ENCODE measurements around the gene ADAM12.

Gene ADAM12

DNA sequence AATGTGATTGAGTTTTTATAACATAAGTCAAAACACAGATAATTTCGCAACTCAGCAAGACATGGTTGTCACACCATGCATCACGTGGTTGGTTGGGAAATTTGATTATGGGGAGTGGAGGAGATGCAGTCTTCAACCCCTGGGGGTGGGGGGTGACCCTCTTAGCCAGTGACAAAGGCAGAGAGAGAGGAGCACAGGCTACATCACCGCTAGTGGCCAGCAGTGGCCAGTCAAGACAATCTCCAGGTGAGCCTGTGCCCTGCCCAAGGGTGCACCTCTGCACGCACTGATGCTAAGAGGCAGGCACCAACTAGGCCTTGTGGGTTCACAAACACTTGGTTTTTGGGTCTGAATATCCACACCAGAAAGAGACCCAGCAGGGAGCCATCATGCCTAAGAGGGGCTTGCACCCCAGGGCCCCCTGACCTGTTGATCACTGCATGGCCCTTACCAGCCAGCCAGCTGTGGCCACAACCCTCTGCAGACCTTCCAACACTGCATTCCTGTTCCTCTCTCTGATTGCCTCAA lies 247.5 kb downstream of the ADAM12 start:
- DNase-seq (ENCODE audit: low read depth in 2 of 2) = no peak

DNA sequence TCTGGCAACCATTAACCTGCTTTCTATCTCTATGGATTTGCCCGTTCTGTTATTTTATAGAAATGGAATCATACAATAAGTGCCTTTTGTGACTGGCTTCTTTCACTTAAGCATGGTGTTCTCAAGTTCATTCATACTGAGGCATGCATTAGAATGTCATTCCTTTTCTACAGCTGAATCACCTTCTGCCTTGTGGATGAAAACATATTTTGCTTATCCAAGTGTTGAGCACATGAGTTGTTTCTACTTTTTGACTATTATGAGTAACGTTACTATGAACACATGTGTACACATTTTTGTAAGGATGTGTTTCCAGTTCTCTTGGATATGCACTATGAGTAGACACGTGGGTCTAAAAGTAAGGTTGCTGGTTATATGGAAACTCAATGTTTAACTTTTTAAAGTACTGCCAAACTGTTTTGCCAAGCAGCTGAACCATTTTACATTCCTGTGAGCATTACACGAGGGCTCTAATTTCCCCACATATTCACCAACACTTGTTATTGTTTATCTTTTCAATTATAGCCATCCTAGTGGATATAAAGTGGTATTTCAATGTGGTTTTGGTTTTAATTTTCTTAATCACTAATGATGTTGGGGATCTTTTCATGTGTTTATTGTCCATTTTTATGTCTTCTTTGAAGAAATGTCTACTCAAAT lies 250.6 kb downstream of the ADAM12 start:
- DNase-seq (ENCODE audit: low read depth in 2 of 2) = no peak

DNA sequence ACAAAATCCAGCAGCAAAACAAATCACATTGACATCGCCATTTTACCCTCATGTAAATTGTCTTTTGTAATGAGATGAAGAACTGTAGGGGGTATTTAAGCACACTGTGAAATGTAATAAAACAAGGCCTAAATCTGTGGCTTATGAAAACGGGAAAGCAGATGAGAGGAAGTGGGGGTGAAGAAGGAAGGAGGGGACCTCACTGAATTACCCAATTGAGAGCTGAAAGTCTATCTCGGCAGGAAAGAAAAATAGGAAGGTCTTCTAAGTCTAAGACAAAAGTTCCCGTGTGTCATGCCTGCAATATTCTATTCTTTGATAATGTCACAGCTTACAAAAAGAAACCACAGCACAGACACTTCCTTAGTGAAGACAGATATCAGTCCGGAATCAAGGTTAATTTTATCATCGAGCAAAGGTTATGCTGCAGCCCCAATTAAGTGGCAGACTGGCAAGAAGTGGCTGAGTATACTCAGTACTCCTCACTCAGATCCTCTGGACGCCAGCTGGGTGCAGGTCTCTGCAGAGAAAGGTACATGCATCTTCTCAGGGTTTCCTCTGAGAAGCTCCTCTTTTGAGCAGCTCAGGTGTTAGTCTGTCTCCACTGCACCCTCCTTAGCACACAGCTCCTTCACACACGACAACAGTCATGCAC lies 252.2 kb downstream of the ADAM12 start:
- no peak for DNase-seq (ENCODE audit: low read depth in 2 of 2)

DNA sequence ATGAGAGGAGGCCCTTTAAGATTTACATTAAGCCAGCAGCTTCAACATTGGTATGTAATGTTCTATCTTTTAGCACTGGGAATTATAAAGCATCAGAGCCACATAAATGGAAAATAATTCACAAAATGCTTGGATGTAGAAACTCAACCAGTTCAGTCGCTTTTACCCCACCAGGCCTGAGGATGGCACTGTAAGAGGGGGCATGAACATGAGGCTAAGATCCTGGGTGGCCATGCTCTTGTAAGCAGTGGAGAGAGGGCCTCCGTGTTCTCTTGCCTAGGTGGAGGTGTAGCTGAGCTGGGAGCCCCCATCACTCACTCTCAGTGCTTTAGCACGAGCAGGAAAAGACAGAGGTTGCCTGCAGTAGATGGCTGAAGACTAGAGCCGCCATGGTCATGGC lies 253.1 kb downstream of the ADAM12 start:
- no peak for DNase-seq (ENCODE audit: low read depth in 2 of 2)

DNA sequence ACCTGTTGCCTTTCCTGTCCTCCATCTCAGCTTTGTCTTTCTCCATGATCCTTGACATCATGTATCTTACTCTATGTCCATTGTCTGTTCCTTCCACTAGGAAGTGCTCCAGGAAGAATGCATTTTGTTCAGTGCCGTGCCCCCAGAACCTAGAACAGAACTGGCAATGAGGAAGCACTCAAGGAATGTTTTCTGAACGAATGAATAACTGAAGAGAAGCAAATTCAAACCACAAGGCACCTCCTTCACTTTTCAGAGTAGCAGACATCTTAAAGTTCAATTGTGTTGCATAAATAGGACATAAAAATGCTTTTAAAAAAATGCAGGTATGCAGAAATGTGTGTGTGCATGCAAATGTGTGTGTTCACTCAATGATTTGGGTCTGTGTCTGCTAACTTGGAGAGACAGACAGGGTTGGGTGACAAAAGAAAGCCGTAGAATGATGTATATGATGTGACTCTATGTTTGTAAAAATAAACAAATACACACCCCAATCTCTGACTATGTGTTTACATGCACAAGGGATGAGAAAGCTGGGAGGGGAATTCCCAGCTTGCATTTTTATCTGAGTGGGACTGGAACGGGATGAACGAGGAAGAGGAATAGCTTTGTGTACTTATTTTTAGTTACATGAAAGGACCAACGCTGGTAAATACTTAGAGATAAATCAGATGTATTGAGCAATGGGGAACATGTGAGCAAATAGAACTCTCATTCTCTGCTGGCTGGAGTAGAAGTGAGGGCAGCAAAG lies 254.2 kb downstream of the ADAM12 start:
- no peak for DNase-seq (ENCODE audit: low read depth in 2 of 2)

DNA sequence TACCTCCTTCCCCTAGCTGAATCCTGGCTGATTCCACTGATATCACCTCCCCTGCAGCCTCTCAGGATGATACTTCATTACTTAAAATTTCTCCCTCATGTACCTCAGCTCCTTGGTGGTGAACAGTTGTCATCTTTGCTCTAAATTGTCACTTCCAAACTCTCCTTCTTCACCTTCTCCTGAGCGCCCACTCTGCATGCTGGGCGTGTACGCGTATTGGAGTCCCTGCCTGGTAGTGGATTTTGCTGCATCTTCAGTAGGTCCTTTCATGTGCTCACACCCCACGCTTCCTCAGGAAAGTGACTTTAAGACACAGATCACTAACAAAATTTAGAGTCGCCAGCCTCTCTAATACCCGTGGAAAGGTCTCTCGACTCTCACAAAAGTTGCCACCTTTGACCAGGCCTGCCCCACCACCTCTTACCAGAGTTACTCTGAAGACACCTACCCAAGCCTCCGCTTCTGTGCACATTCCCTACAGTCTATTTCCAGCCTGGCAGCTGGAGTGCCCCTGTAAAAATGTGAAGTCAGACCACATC lies 255.1 kb downstream of the ADAM12 start:
- no peak for DNase-seq (ENCODE audit: low read depth in 2 of 2)

DNA sequence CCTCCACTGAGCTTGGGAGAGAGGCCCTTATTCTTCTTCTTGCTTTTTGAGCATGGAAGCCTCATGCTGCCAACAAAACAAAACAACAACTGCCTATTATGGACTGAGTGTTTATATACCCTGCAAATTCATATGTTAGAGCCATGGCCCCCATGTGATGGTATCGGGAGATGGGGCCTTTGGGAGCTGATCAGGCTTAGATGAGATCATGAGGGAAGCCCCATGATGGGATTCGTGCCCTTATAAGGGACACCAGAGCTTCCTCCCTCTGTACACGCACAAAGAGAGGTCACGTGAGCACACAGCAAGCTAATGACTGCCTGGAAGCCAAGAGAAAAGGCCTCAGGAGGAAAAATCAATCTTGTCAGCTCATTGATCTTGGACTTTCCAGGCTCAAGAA lies 256.9 kb downstream of the ADAM12 start:
- DNase-seq (ENCODE audit: low read depth in 2 of 2) = no peak

DNA sequence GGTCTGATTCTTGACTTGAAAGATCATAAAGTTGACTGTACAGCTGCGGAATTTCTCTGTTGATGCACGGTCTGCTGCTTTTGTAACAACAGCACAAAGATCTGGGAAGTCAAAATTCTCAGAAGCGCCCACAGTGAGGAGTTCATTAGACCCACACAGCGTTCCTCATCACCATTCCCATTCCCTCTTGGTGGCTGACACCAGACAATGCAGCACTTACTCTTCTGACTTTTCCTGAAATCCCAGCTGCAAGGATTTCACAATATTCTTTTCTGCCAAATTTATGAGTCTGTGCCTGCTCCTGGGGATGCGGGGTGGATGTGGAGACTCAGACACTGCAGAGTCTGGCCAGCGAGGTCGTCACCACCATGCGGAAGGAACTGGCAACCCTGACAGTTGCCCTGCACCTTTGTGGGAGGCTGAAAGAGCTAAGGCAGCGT lies 258.0 kb downstream of the ADAM12 start:
- DNase-seq (ENCODE audit: low read depth in 2 of 2) = no peak

DNA sequence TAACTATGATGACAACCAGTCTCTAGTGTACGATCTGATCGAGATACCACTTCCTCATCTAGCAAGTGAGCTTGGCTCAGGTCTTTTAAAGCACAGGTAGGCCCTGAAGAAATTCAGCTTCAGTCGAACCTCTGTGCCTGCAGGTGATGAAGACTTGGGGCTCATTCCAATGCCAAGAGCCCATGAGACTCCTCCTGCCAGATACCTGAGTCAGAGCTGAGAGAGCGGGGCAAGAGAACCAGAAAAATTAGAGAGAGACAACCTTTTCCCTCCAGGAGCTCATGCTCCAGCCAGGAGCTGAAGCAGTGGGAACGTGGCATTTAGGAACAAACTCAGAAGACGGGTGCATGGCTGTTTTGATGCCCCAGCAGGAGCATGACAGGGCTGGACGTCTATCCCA lies 259.3 kb downstream of the ADAM12 start:
- DNase-seq (ENCODE audit: low read depth in 2 of 2) = no peak

DNA sequence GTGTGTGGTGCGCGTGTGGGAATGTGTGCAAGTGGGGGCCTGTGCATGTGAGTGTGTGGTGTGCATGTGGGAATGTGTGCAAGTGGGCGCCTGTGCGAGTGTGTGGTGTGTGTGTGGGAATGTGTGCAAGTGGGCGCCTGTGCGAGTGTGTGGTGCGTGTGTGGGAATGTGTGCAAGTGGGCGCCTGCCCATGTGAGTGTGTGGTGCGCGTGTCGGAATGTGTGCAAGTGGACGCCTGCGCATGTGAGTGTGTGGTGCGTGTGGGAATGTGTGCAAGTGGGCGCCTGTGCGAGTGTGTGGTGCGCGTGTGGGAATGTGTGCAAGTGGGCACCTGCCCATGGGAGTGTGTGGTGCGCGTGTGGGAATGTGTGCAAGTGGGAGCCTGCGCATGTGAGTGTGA lies 259.7 kb downstream of the ADAM12 start:
- DNase-seq (ENCODE audit: low read depth in 2 of 2) = no peak

DNA sequence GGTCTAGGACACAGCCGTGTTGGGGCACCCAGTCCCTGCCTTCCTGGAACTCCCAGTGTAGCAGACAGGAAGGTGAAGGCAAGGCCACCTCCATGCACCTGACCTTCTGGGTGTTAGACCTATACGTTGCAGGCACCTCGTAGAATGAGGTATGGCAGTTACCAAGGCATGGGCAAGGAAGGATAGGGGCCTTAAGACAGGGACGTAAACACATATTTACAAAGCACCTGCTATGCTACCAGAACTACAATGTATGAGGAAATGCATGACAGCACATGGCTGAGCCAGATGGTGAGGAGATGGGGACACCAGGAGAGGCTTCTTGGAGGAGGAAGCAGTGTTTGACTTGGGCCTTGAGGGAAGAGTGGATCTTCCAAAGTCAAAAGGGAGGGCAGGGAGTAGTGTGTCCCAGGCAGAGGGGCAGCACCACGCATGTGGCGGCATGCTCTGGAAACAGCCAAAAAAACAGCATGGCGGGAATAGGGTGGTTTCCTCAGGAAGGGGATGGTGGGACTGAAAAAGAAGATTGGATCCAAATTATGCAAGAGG lies 260.7 kb downstream of the ADAM12 start:
- no peak for DNase-seq (ENCODE audit: low read depth in 2 of 2)

DNA sequence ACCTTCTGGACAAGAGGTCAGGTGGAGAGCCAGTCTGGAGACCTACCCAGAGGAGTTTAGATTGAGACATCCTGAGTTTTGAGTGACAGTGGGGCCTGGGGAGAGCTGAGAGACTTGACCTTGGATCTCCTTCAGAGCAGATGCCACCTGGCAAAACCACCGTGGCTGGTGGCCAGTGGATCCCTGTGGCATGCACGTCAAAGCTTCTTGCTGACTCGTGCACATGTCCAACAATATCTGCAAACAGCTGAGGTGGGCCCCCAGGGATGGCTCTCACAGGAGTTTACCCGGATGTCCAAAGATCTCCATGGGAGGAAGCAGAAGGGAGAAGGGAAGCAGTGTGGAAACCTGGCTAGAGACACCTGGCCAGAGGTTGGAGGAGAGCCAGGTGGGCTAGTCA lies 261.4 kb downstream of the ADAM12 start:
- DNase-seq (ENCODE audit: low read depth in 2 of 2) = no peak

DNA sequence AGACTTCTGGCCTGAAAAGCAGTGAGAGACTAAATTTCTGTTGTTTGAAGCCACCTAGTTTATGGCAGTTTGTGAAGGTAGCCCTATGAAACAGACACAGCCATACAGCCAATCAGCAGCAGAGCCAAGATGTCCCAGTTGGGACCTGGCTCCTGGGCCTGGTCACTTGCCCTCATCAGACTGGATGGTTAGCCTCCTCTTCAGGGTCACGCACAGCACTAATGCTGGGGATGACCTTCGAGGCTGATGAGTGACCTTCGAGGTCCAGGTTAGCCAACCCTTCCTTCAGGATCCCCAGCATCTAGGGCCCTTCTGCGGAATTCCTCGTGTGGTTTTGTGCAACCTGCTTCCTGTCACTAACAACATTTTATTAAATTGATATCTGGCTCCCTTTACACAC lies 262.3 kb downstream of the ADAM12 start:
- no peak for DNase-seq (ENCODE audit: low read depth in 2 of 2)

DNA sequence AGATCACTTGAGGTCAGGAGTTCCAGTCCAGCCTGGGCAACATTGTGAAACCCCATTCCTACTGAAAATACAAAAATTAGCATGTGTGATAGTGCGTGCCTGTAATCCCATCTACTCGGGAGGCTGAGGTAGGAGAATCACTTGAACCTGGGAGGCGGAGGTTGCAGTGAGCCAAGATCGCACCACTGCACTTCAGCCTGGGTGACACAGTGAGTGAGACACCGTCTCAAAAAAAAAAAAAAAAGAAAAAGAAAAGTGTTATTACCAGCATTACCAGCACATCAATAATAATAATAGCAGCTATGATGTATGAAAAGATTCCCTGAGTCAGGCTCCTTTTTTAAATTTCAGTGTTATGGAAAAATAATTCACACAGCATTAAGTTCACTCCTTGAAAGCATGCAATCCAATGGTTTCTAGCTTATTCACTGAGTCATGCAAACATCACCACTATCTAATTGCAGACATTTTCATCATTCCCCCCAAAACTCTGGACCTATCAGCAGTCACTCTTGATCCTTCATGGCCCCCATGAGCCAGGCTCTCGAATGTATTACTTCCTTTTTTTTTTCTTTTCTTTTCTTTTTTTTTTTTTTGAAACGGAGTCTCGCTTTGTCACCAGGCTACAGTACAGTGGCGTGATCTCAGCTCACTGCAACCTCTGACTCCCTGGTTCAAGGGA lies 263.5 kb downstream of the ADAM12 start:
- DNase-seq (ENCODE audit: low read depth in 2 of 2) = no peak

DNA sequence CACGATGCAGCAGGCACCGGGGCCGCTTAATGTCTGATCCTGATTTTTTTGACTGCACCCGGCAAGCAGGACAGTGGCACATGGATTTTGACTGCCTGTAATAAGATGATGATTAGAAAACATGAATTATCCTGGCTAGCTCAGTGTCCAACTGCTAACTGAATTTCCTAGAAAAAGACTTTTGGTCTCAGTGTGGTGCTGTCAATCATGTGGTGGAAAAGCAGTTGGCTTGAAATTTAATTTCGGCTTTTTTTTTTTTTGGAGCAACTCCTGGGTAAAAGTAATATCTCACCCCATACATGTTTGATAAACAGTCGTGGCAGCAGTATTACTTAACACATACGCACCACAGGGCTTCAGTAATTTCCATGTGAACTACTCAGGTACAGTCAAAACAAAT lies 264.2 kb downstream of the ADAM12 start:
- no peak for DNase-seq (ENCODE audit: low read depth in 2 of 2)

DNA sequence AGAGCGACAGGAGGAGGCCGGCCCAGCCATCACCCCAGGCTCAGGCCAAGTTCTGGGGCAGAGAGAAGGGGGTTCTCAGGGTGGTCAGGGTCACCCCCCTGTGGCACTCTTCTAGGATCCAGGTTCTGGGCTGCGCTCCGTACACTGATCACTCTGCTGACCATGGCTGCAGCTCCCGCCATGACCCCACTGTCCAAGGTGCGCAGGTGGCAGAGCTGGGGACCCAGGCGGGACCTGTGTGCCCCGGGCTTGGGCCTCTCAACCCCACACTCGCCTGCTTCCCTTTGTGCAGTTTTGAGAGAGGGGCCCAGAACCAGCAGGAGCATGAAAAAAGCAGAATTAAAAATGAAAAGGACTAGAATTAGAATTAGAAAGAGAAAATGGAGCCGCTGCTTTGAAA lies 264.8 kb downstream of the ADAM12 start:
- no peak for DNase-seq (ENCODE audit: low read depth in 2 of 2)

DNA sequence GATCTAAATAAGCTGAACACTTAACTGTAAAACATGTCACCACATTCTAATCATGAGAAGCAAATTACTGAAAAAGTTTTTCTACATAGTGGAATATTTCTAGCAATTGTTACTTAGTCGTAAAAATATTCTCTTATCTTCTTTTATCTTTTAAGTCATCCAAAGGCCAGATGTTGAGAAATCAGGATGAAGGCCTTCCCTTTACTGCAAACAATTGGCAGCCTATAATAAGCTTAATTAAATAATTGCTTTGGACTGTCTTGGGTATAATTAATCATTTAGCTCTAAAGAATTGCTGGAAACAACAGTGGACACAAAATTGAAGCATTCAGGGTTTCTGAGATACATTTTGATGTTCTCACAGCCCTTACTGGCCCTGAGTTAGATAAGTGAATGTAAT lies 265.4 kb downstream of the ADAM12 start:
- no peak for DNase-seq (ENCODE audit: low read depth in 2 of 2)

DNA sequence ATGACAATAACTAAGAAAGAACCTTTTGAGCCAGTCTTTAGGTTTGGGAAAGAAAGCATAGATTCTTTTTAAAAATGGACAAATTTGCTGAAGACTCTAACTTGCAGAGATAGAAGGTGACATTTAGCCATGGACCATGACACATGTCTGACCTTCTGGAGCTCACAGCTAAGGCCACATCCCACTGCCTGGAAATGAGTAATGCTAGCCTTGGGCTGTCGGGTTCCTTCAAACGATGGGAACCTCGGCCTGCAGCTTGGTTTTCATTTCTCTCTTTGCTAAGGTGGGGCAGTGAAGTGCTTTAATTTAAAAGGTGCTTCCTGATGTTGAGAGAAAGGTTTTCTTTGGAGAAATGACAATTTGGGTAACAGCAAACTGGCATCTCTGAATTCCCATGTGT lies 268.7 kb downstream of the ADAM12 start:
- no peak for DNase-seq (ENCODE audit: low read depth in 2 of 2)

DNA sequence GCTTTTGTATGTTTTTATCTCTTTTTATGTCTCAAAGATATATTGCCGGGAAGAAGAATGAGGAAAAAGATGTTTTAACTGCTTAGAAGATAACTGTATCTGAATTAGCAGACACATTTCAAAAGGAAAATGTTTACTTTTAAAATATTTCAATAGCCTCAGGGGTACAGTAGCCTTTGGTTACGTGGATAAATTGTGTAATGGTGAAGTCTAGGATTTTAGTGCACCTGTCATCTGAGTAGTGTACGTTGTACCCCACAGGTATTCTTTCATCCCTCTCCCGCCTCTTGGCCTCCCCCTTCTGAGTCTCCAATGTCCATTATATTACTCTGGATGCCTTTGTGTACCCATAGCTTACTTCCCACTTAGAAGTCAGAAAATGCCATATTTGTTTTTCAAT lies 269.8 kb downstream of the ADAM12 start:
- DNase-seq (ENCODE audit: low read depth in 2 of 2) = no peak

DNA sequence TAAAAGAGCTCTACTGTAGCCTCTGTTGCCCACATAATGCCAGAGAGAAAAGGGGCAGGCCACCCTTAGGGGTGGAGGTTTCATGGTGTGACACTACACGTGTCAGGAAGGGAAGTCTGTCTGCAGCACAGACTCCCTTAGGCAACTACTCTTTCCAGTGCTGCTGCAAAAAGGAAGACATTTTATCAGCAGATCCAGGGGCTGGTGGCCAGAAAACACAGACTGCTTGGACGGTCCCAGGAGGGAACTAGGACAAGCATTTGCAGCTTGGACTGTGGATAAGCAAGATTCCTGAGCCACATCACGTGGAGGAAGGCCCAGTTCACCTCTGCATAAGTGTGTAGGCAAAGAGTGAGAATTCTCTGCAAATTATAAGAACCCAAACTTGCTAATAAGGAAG lies 271.1 kb downstream of the ADAM12 start:
- no peak for DNase-seq (ENCODE audit: low read depth in 2 of 2)

DNA sequence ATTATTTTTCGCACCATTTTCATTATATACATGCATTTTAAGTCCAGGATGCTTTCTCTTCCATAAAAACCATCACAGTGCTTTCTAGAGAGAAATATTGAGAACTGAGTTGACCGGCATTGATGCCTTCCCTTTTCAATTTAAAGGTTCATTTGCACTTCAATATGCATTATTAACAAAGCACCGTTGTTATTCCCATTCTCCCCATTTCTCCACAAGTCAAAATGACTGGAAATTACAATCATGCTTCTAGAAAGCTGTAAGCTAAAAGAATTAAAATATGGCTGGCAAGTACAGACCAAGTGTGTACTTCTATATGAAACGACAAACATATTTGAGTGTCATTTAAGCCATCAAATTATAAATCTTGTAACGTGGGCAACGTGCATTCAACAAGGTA lies 272.4 kb downstream of the ADAM12 start:
- no peak for DNase-seq (ENCODE audit: low read depth in 2 of 2)
